Cardiac fibroblast (primary cell): ENCODE data around the gene INKA2.

Experiments used
- DNase-seq, 2 donors: peaks; one replicate each; pipeline versions ENCODE4 v3.0.0 to v3.0.0-alpha.2; 2010; ENCODE audit warnings: low read depth in 2 of 2
- H3K4me3 ChIP-seq, 2 donors: replicated peaks in 1 of 2; 1 replicate in 1 of 2; 2 replicates in 1 of 2; pipeline ENCODE4 v1.5.1; 2011; ENCODE audit warnings: low read depth in 2 of 2, low read length in 2 of 2, mild to moderate bottlenecking in 2 of 2, moderate library complexity in 1 of 2
- CTCF ChIP-seq: IDR thresholded peaks from one replicate; pipeline ENCODE4 v1.5.1; 2011; ENCODE audit warnings: low read depth, mild to moderate bottlenecking, low read length, inconsistent platforms

Gene INKA2

GRCh38 chr1:111768023-111768422, 28.8 kb upstream of the INKA2 start:
- no peak for DNase-seq
- no peak for TF ChIP-seq CTCF
- no peak overlapping the region for H3K4me3 ChIP-seq

- H3K4me3 ChIP-seq: no peak overlapping the region
- no peak for TF ChIP-seq CTCF
- no peak for DNase-seq
Measured at GRCh38 chr1:111762332-111762731, 23.1 kb upstream of the INKA2 start.

GRCh38 chr1:111761717-111762116, 22.5 kb upstream of the INKA2 start:
- H3K4me3 ChIP-seq: no peak overlapping the region
- no peak for DNase-seq
- no peak for TF ChIP-seq CTCF

- no peak for DNase-seq
Measured at GRCh38 chr1:111758373-111758772, 19.2 kb upstream of the INKA2 start.

GRCh38 chr1:111756124-111756513, 16.9 kb upstream of the INKA2 start:
- peak overlapping the region; percentile 83 to 87 for H3K4me3 ChIP-seq
- no peak for TF ChIP-seq CTCF
- DNase-seq: no peak

More at GRCh38 chr1:111758373-111758772, 19.2 kb upstream of the INKA2 start:
- TF ChIP-seq CTCF: peak; percentile 23
- no peak overlapping the region for H3K4me3 ChIP-seq

- H3K4me3 ChIP-seq: peak within 1 kb of the TSS; percentile 83 to 87
- peak; percentile 99 for DNase-seq
- TF ChIP-seq CTCF: peak; percentile 60
Measured at GRCh38 chr1:111755331-111756123, 16.3 kb upstream of the INKA2 start, which contains the start of gene DDX20. Gene DDX20, plus strand, starts transcription at chr1:111755901. Its CDS starts 24 bp downstream, at chr1:111755925.
